CD4-positive, alpha-beta memory T cell (primary cell): ENCODE results near the gene SLC22A14. TPM values are rescaled to one million over a fixed set of nuclear protein-coding genes. Genes with fewer than 3 reads are reported as not detected.

Experiments used
- CTCF ChIA-PET: fragments of 350-600 bp; sonication (Branson Sonifier 250); formaldehyde crosslinking; loops from one replicate; lab custom pipeline; 2021; ENCODE audit warnings: inconsistent platforms; ENCODE audit not compliant: partially characterized antibody; lab: Charles Lee
- POLR2A ChIA-PET: fragments of 350-600 bp; sonication (Branson Sonifier 250); formaldehyde crosslinking; loops from one replicate; lab custom pipeline; 2021; ENCODE audit not compliant: partially characterized antibody; lab: Charles Lee
- DNase-seq, 5 donors: peaks; one replicate each; pipeline versions ENCODE4 v3.0.0 to v3.0.0-alpha.2; 2020 to 2022; ENCODE audit warnings: mixed read lengths in 1 of 5
- H3K27ac ChIP-seq: one replicate; pipeline ENCODE4 v1.7.0; 2013; ENCODE audit warnings: low read depth, low read length
- H3K27me3 ChIP-seq: 2 replicates; pipeline ENCODE4 v1.7.0; 2013; ENCODE audit warnings: mild to moderate bottlenecking, low read length, moderate library complexity; ENCODE audit not compliant: insufficient read depth
- H3K36me3 ChIP-seq: 2 replicates; pipeline ENCODE4 v1.7.0; 2013; ENCODE audit warnings: mild to moderate bottlenecking, low read length, moderate library complexity; ENCODE audit not compliant: insufficient read depth
- H3K4me1 ChIP-seq: 2 replicates; pipeline ENCODE4 v1.7.0; 2013; ENCODE audit warnings: mild to moderate bottlenecking, low read length, moderate library complexity; ENCODE audit not compliant: insufficient read depth
- H3K4me3 ChIP-seq, 2 donors: one replicate each; pipeline ENCODE4 v1.7.0; 2013; ENCODE audit warnings: low read length in 2 of 2, mild to moderate bottlenecking in 1 of 2
- H3K9me3 ChIP-seq, 2 donors: one replicate each; pipeline ENCODE4 v1.7.0; 2013; ENCODE audit warnings: low read length in 2 of 2, control low read depth in 1 of 2; ENCODE audit not compliant: control insufficient read depth in 1 of 2
- H3K27ac Mint-ChIP-seq, 7 donors: one replicate each; pipeline ENCODE4 v1.8.0; 2020 to 2021; ENCODE audit warnings: mixed read lengths in 7 of 7, mild to moderate bottlenecking in 6 of 7, inconsistent platforms in 3 of 7, moderate library complexity in 3 of 7
- H3K27me3 Mint-ChIP-seq, 2 donors: one replicate each; pipeline ENCODE4 v1.8.0; 2020 to 2021; ENCODE audit warnings: mixed read lengths in 2 of 2
- H3K36me3 Mint-ChIP-seq, 2 donors: one replicate each; pipeline ENCODE4 v1.8.0; 2020 to 2021; ENCODE audit warnings: mixed read lengths in 2 of 2, inconsistent platforms in 1 of 2, mild to moderate bottlenecking in 1 of 2
- H3K4me1 Mint-ChIP-seq, 4 donors: one replicate each; pipeline ENCODE4 v1.8.0; 2020 to 2021; ENCODE audit warnings: mixed read lengths in 4 of 4, mild to moderate bottlenecking in 1 of 4
- H3K4me3 Mint-ChIP-seq, 8 donors: one replicate each; pipeline ENCODE4 v1.8.0; 2020 to 2021; ENCODE audit warnings: mixed read lengths in 8 of 8, mild to moderate bottlenecking in 7 of 8, moderate library complexity in 6 of 8, inconsistent platforms in 3 of 8
- H3K9me3 Mint-ChIP-seq, 8 donors: one replicate each; pipeline ENCODE4 v1.8.0; 2020 to 2021; ENCODE audit warnings: mixed read lengths in 8 of 8, mild to moderate bottlenecking in 5 of 8, inconsistent platforms in 3 of 8, moderate library complexity in 1 of 8
- intact Hi-C: fragments of 100-400 bp; cut with micrococcal nuclease; formaldehyde crosslinking; loops from one replicate; pipeline ENCODE4 v1.15.1; 2023
- polyA plus RNA-seq, 2 donors: library from polyadenylated mRNA; unstranded; fragments of 300-500 nt; fragmentation: Illumina TruSeq; gene quantifications; one replicate each; pipeline ENCODE4 v1.2.3, GENCODE V29; 2021
- total RNA-seq, 2 experiments: library from RNA; stranded (reverse); gene quantifications; one replicate each; pipeline ENCODE4 v1.2.3, GENCODE V29; 2021

Gene SLC22A14
- total and polyA plus RNA-seq, 4 experiments from 2014 or later, result 0.10 TPM; not detected in 3

DNA sequence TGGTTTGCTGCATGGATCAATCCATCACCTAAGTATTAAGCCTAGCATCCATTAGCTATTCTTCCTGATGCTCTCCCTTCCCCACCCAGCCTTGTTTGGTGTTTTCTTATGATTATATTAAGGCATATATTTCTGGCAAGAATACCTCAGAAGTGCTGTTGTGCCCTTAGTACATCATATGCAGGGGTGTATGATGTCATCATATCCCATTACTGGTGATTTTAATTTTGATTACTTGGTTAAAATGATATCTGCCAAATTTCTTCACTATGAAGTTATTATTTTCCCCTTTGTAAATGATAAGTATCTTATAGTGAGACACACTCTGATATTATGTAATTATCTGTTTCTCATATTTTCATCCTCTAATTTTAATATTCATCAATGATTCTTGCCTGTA, 15.4 kb downstream of the SLC22A14 start:
- Histone ChIP-seq H3K4me3 (no peak overlapping the region), H3K27me3 (no peaks in the 10 kb centered on the region), H3K27ac (no peak overlapping the region), H3K36me3 (no peaks in the 10 kb centered on the region), H3K9me3 (no peaks in the 10 kb centered on the region), H3K4me1 (no peaks in the 10 kb centered on the region)
- Mint-ChIP-seq H3K36me3 (no peaks in the 10 kb centered on the region), H3K27me3 (peaks cover 4 to 13% of the 10 kb centered on the region in 2 donors), H3K27ac (no peak overlapping the region), H3K9me3 (no peaks in the 10 kb centered on the region), H3K4me3 (no peak overlapping the region), H3K4me1 (peaks cover 0 to 1% (median 0%) of the 10 kb centered on the region in 4 donors)
- ChIA-PET CTCF (interaction anchor here (1.0 to 4.7 kb wide), 6 partner anchors 22 to 324 kb away, joined by 3 to 20 read pairs (median 3); no protein-coding TSS in a partner anchor), POLR2A (no interaction called here)
- intact Hi-C loops, result no loop called here
- DNase-seq, result no peak

DNA sequence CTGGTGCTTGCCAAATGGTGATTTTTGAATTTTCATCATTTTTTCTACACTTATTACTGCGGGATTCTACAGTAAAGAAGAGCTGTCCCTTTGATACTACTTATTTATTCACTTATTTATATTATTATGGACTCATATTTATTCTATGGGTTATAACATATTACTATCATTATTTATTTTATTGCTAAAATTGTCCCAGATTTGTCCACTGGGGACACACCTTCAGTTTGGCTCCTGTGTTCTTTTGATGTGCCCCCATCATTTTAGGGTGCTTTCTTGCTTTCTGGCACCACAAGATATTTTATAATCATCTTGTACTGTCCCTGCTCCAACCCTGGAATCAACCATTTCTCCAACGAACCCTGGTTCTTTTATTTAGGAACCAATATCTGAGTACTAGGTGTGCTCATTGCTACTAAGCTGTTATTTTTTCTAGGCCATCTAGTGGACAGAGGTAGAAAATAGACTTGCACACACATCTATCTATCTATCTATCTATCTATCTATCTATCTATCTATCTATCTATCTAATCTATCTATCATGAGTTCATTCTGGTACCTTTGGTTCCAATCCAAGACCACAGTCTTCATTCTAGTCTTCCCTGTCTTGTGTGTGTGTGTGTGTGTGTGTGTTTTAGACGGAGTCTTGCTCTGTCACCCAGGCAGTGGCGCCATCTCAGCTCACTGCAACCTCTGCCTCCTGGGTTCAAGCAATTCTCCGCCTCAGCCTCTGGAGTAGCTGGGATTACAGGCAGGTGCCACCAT, 16.0 kb downstream of the SLC22A14 start:
- no peak overlapping the region for H3K27ac ChIP-seq
- no peaks in the 10 kb centered on the region for H3K4me1 ChIP-seq
- Mint-ChIP-seq H3K4me1 (peaks cover 0 to 1% (median 0%) of the 10 kb centered on the region in 4 donors), H3K27me3 (peaks cover 4 to 14% of the 10 kb centered on the region in 2 donors), H3K4me3 (no peak overlapping the region), H3K9me3 (no peaks in the 10 kb centered on the region), H3K27ac (no peak overlapping the region), H3K36me3 (no peaks in the 10 kb centered on the region)
- H3K27me3 ChIP-seq, result no peaks in the 10 kb centered on the region
- H3K36me3 ChIP-seq, result no peaks in the 10 kb centered on the region
- peak in 2 of 5 donors; percentile 6 to 11 for DNase-seq
- H3K4me3 ChIP-seq, result no peak overlapping the region
- ChIA-PET CTCF (interaction anchor here (0.8 to 4.7 kb wide), 11 partner anchors 9 to 324 kb away, joined by 3 to 20 read pairs (median 3); partner anchors contain the start of genes SLC22A14 and XYLB), POLR2A (no interaction called here)
- no peaks in the 10 kb centered on the region for H3K9me3 ChIP-seq
- intact Hi-C loops, result no loop called here

GRCh38 chr3:38306941-38307340, 24.8 kb downstream of the SLC22A14 start:
- H3K4me3 ChIP-seq, result no peak overlapping the region
- Mint-ChIP-seq H3K27ac (no peak overlapping the region), H3K27me3 (peaks cover 6 to 10% of the 10 kb centered on the region in 2 donors), H3K4me3 (no peak overlapping the region), H3K36me3 (no peaks in the 10 kb centered on the region), H3K9me3 (peaks cover 0 to 10% (median 0%) of the 10 kb centered on the region in 8 donors), H3K4me1 (no peaks in the 10 kb centered on the region)
- ChIA-PET POLR2A (no interaction called here), CTCF (interaction anchor here (1.0 kb wide), 1 partner anchor 8 kb away, joined by 3 read pairs; no protein-coding TSS in a partner anchor)
- no peaks in the 10 kb centered on the region for H3K9me3 ChIP-seq
- intact Hi-C loops, result no loop called here
- H3K27ac ChIP-seq, result no peak overlapping the region
- H3K27me3 ChIP-seq, result no peaks in the 10 kb centered on the region
- DNase-seq, result no peak
- no peaks in the 10 kb centered on the region for H3K4me1 ChIP-seq
- no peaks in the 10 kb centered on the region for H3K36me3 ChIP-seq

GRCh38 chr3:38307599-38307998, 25.5 kb downstream of the SLC22A14 start:
- H3K4me3 ChIP-seq, result no peak overlapping the region
- DNase-seq, result no peak
- no peak overlapping the region for H3K4me3 Mint-ChIP-seq
- H3K36me3 ChIP-seq, result no peaks in the 10 kb centered on the region
- no peaks in the 10 kb centered on the region for H3K36me3 Mint-ChIP-seq
- H3K4me1 ChIP-seq, result no peaks in the 10 kb centered on the region
- no peaks in the 10 kb centered on the region for H3K27me3 ChIP-seq
- no peaks in the 10 kb centered on the region for H3K9me3 ChIP-seq
- H3K4me1 Mint-ChIP-seq, result no peaks in the 10 kb centered on the region
- CTCF ChIA-PET, result no interaction called here
- no peak overlapping the region for H3K27ac ChIP-seq
- intact Hi-C loops, result no loop called here
- peaks cover 0 to 10% (median 0%) of the 10 kb centered on the region in 8 donors for H3K9me3 Mint-ChIP-seq
- peak overlapping the region in 1 of 7 donors; percentile 3 for H3K27ac Mint-ChIP-seq
- POLR2A ChIA-PET, result no interaction called here
- H3K27me3 Mint-ChIP-seq, result peaks cover 6 to 10% of the 10 kb centered on the region in 2 donors

DNA sequence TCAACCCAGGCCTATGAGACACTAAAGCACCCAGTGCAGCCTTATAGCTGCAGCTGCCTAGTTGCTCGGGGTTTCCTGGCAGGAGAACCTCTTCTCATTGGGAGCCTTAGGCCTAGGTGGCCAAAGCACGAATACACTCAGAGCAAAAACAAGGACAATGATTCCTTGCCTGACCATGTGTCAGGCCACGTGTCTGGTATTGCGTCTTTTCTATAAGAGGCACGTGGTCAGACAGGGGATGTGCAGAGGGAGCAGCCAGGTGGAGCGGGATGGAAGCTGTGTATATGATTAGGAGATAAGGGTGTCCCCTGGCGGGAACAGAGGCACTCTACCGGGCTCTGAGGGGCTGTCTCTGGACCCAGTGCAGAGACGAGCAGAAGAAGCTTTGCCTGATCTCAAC, 26.4 kb downstream of the SLC22A14 start:
- peaks cover 0 to 10% (median 0%) of the 10 kb centered on the region in 8 donors for H3K9me3 Mint-ChIP-seq
- peaks cover 6 to 9% of the 10 kb centered on the region in 2 donors for H3K27me3 Mint-ChIP-seq
- Histone ChIP-seq H3K27me3 (no peaks in the 10 kb centered on the region), H3K4me3 (no peak overlapping the region), H3K36me3 (no peaks in the 10 kb centered on the region), H3K4me1 (no peaks in the 10 kb centered on the region), H3K9me3 (no peaks in the 10 kb centered on the region), H3K27ac (no peak overlapping the region)
- H3K27ac Mint-ChIP-seq, result peak overlapping the region in 1 of 7 donors; percentile 34
- ChIA-PET CTCF (no interaction called here), POLR2A (no interaction called here)
- no peaks in the 10 kb centered on the region for H3K36me3 Mint-ChIP-seq
- intact Hi-C loops, result no loop called here
- DNase-seq, result no peak
- H3K4me3 Mint-ChIP-seq, result no peak overlapping the region
- no peaks in the 10 kb centered on the region for H3K4me1 Mint-ChIP-seq

DNA sequence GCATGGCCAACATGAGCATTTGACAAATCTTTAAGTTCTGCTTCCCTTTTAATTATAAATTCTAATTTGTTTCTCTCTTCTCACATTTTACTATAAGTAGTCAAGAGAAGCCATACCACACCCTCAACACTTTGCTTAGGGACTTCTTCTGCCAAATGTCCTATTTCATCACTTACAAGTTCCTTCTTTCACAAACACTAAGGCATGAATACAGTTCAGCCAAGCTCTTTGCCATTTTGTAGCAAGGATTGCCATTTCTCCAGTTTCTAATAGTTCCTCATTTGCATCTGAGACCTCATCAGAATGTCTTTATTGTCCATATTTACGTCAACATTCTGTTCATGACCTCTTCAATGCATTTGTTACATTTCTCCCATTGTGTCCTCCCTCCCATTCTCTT, 29.4 kb downstream of the SLC22A14 start:
- Histone ChIP-seq H3K4me1 (no peaks in the 10 kb centered on the region), H3K27ac (no peak overlapping the region), H3K4me3 (no peak overlapping the region), H3K9me3 (no peaks in the 10 kb centered on the region), H3K27me3 (no peaks in the 10 kb centered on the region), H3K36me3 (no peaks in the 10 kb centered on the region)
- ChIA-PET POLR2A (no interaction called here), CTCF (no interaction called here)
- intact Hi-C loops, result no loop called here
- Mint-ChIP-seq H3K4me3 (no peak overlapping the region), H3K4me1 (peaks cover 0 to 3% (median 0%) of the 10 kb centered on the region in 4 donors), H3K27me3 (peaks cover 6 to 7% of the 10 kb centered on the region in 2 donors), H3K9me3 (no peaks in the 10 kb centered on the region), H3K27ac (no peak overlapping the region), H3K36me3 (no peaks in the 10 kb centered on the region)
- DNase-seq, result no peak

- H3K27ac ChIP-seq, result no peak overlapping the region
- H3K9me3 Mint-ChIP-seq, result no peaks in the 10 kb centered on the region
Observed at GRCh38 chr3:38311941-38312340, 29.8 kb downstream of the SLC22A14 start.

More at GRCh38 chr3:38311941-38312340, 29.8 kb downstream of the SLC22A14 start:
- no peaks in the 10 kb centered on the region for H3K4me1 ChIP-seq
- intact Hi-C loops, result no loop called here
- Mint-ChIP-seq H3K4me1 (peaks cover 0 to 3% (median 0%) of the 10 kb centered on the region in 4 donors), H3K27me3 (peaks cover 6 to 7% of the 10 kb centered on the region in 2 donors), H3K36me3 (no peaks in the 10 kb centered on the region), H3K4me3 (no peak overlapping the region), H3K27ac (no peak overlapping the region)
- POLR2A ChIA-PET, result no interaction called here
- H3K4me3 ChIP-seq, result no peak overlapping the region
- CTCF ChIA-PET, result no interaction called here
- H3K9me3 ChIP-seq, result no peaks in the 10 kb centered on the region
- H3K27me3 ChIP-seq, result no peaks in the 10 kb centered on the region
- no peaks in the 10 kb centered on the region for H3K36me3 ChIP-seq
- DNase-seq, result no peak
